ENCODE data around the gene RGS7BP.

Gene RGS7BP

GRCh38 chr5:64637144-64637543 lies 131.3 kb downstream of the RGS7BP start:
- no peak for DNase-seq

GRCh38 chr5:64637837-64638443 lies 132.1 kb downstream of the RGS7BP start:
- DNase-seq = no peak

- no peak for DNase-seq
Measured at GRCh38 chr5:64644831-64645230, 139.0 kb downstream of the RGS7BP start.

- DNase-seq = no peak
Measured at GRCh38 chr5:64646169-64646568, 140.4 kb downstream of the RGS7BP start.

GRCh38 chr5:64649512-64649911 lies 143.7 kb downstream of the RGS7BP start:
- no peak for DNase-seq

GRCh38 chr5:64653766-64654560 lies 148.1 kb downstream of the RGS7BP start:
- DNase-seq = no peak

GRCh38 chr5:64654561-64654938 lies 148.7 kb downstream of the RGS7BP start:
- DNase-seq = no peak

GRCh38 chr5:64655596-64655995 lies 149.8 kb downstream of the RGS7BP start:
- DNase-seq = no peak

- DNase-seq = no peak
Measured at GRCh38 chr5:64659289-64659688, 153.5 kb downstream of the RGS7BP start.
